Glutamatergic neuron (in vitro differentiated cells): ENCODE results near the gene AMBRA1. TPM values are rescaled to one million over a fixed set of nuclear protein-coding genes. Genes with fewer than 3 reads are reported as not detected.

Experiments used
- DNase-seq: peaks from one replicate; pipeline ENCODE4 v3.0.0; 2022
- H3K27ac Mint-ChIP-seq: one replicate; pipeline ENCODE4 v1.8.0; 2020; ENCODE audit warnings: mild to moderate bottlenecking, mixed read lengths, inconsistent platforms; ENCODE audit not compliant: unreplicated experiment
- H3K27me3 Mint-ChIP-seq: one replicate; pipeline ENCODE4 v1.8.0; 2020; ENCODE audit warnings: mild to moderate bottlenecking, moderate library complexity, mixed read lengths, inconsistent platforms; ENCODE audit not compliant: unreplicated experiment
- H3K36me3 Mint-ChIP-seq: one replicate; pipeline ENCODE4 v1.8.0; 2020; ENCODE audit warnings: mild to moderate bottlenecking, mixed read lengths, inconsistent platforms; ENCODE audit not compliant: unreplicated experiment
- H3K4me1 Mint-ChIP-seq: one replicate; pipeline ENCODE4 v1.8.0; 2020; ENCODE audit warnings: mild to moderate bottlenecking, low read depth, mixed read lengths, inconsistent platforms; ENCODE audit not compliant: unreplicated experiment
- H3K4me3 Mint-ChIP-seq: one replicate; pipeline ENCODE4 v1.8.0; 2020; ENCODE audit warnings: mild to moderate bottlenecking, mixed read lengths, inconsistent platforms; ENCODE audit not compliant: unreplicated experiment
- H3K9me3 Mint-ChIP-seq: one replicate; pipeline ENCODE4 v1.8.0; 2020; ENCODE audit warnings: mild to moderate bottlenecking, moderate library complexity, mixed read lengths, inconsistent platforms; ENCODE audit not compliant: unreplicated experiment
- CTCF ChIP-seq: fragments of 200-600 bp; sonication (generic); IDR thresholded peaks from one replicate; pipeline ENCODE4 v1.5.0; 2021; ENCODE audit not compliant: partially characterized antibody, unreplicated experiment
- total RNA-seq: library from RNA; stranded (reverse); fragmentation: NEBNext Ultra II Directional; extraction: Animal tissue kit (Norgen Biotek cat#: 25700); gene quantifications from one replicate; pipeline ENCODE4 v1.2.1, GENCODE V29; 2021; ENCODE audit not compliant: unreplicated experiment

AMBRA1 gene
- total RNA-seq, 1 donor from 2014 or later: 49.0 TPM

GRCh38 chr11:46615756-46616155, 21.9 kb upstream of the AMBRA1 start:
- DNase-seq: no peak
- Mint-ChIP-seq H3K27me3 (peaks cover 2% of the 10 kb centered on the region), H3K27ac (no peak overlapping the region), H3K36me3 (no peaks in the 10 kb centered on the region), H3K9me3 (peaks cover 6% of the 10 kb centered on the region), H3K4me1 (peaks cover 12% of the 10 kb centered on the region), H3K4me3 (no peak overlapping the region)
- no peak for TF ChIP-seq CTCF

GRCh38 chr11:46612326-46612725, 18.5 kb upstream of the AMBRA1 start:
- Mint-ChIP-seq H3K36me3 (no peaks in the 10 kb centered on the region), H3K4me1 (peaks cover 6% of the 10 kb centered on the region), H3K4me3 (no peak overlapping the region), H3K9me3 (peaks cover 5% of the 10 kb centered on the region), H3K27me3 (peaks cover 1% of the 10 kb centered on the region), H3K27ac (no peak overlapping the region)
- no peak for DNase-seq
- no peak for TF ChIP-seq CTCF

- Mint-ChIP-seq H3K4me3 (no peak overlapping the region), H3K36me3 (no peaks in the 10 kb centered on the region), H3K27me3 (peaks cover 1% of the 10 kb centered on the region), H3K9me3 (peaks cover 3% of the 10 kb centered on the region), H3K27ac (no peak overlapping the region), H3K4me1 (peaks cover 6% of the 10 kb centered on the region)
- no peak for TF ChIP-seq CTCF
- DNase-seq: no peak
These were observed 17.9 kb upstream of the AMBRA1 start for GRCh38 chr11:46611526-46612304.

GRCh38 chr11:46609386-46609785, 15.6 kb upstream of the AMBRA1 start:
- H3K4me1 Mint-ChIP-seq: peaks cover 2% of the 10 kb centered on the region
- H3K27me3 Mint-ChIP-seq: peaks cover 1% of the 10 kb centered on the region
- peaks cover 1% of the 10 kb centered on the region for H3K9me3 Mint-ChIP-seq
- TF ChIP-seq CTCF: no peak
- H3K4me3 Mint-ChIP-seq: no peak overlapping the region
- H3K36me3 Mint-ChIP-seq: no peaks in the 10 kb centered on the region
- no peak overlapping the region for H3K27ac Mint-ChIP-seq
- no peak for DNase-seq

GRCh38 chr11:46607516-46607915, 13.7 kb upstream of the AMBRA1 start:
- DNase-seq: no peak
- no peaks in the 10 kb centered on the region for H3K36me3 Mint-ChIP-seq
- TF ChIP-seq CTCF: no peak
- peaks cover 1% of the 10 kb centered on the region for H3K9me3 Mint-ChIP-seq
- no peak overlapping the region for H3K4me3 Mint-ChIP-seq
- peaks cover 1% of the 10 kb centered on the region for H3K27me3 Mint-ChIP-seq
- H3K4me1 Mint-ChIP-seq: peaks cover 2% of the 10 kb centered on the region
- peak overlapping the region; percentile 28 for H3K27ac Mint-ChIP-seq
